ENCODE data around the gene FAM83G.

The FAM83G gene

GRCh38 chr17:18993905-18994526 is 10.5 kb downstream of the FAM83G start:
- H3K4me3 Mint-ChIP-seq, result no peak overlapping the region

DNA sequence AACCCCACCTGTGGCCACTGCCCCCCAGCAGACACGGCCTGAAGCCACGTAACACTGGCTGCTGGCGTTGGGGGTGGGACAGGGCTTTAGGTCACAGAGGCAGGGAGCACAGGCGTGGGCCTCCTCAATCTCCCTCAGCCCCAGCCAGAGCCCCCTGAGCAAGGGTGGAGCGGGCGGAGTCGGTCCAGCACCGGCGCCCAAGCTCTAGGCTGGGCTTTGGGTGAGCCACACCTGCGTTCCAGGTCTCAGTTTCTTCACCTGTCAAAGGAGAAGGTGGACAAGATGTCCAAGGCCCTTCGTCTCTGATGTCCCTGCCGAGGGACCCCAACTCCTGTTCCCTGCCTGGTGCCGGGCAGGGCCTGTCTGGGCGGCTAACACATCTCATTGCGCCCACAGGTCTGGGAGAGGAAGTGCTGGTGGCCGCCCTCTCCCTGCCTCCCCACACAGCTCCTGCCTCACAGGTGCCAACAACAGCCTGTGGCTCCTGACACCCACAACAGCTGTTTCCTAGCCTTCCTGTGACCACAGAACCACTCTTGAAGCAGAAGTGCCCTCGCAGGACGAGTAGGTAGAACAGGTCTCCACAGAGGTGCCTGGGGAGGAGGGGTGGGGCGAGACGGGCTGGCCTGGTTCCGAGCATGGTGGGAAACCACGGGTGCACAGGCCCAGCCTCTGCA is 12.0 kb downstream of the FAM83G start:
- Mint-ChIP-seq H3K4me1 (ENCODE audit: low read depth) (peaks cover 13% of the 10 kb centered on the region), H3K4me3 (no peak overlapping the region), H3K27me3 (peaks cover 31% of the 10 kb centered on the region), H3K27ac (no peak overlapping the region), H3K36me3 (ENCODE audit: low read depth) (no peaks in the 10 kb centered on the region), H3K9me3 (peaks cover 11% of the 10 kb centered on the region)
- intact Hi-C loops (cut with micrococcal nuclease), result no loop called here

More at GRCh38 chr17:18993905-18994526, 10.5 kb downstream of the FAM83G start:
- H3K9me3 Mint-ChIP-seq, result peaks cover 11% of the 10 kb centered on the region
- peaks cover 31% of the 10 kb centered on the region for H3K27me3 Mint-ChIP-seq
- no peaks in the 10 kb centered on the region for H3K36me3 Mint-ChIP-seq (ENCODE audit: low read depth)
- intact Hi-C loops (cut with micrococcal nuclease), result no loop called here
- H3K4me1 Mint-ChIP-seq (ENCODE audit: low read depth), result peaks cover 13% of the 10 kb centered on the region
- no peak overlapping the region for H3K27ac Mint-ChIP-seq

DNA sequence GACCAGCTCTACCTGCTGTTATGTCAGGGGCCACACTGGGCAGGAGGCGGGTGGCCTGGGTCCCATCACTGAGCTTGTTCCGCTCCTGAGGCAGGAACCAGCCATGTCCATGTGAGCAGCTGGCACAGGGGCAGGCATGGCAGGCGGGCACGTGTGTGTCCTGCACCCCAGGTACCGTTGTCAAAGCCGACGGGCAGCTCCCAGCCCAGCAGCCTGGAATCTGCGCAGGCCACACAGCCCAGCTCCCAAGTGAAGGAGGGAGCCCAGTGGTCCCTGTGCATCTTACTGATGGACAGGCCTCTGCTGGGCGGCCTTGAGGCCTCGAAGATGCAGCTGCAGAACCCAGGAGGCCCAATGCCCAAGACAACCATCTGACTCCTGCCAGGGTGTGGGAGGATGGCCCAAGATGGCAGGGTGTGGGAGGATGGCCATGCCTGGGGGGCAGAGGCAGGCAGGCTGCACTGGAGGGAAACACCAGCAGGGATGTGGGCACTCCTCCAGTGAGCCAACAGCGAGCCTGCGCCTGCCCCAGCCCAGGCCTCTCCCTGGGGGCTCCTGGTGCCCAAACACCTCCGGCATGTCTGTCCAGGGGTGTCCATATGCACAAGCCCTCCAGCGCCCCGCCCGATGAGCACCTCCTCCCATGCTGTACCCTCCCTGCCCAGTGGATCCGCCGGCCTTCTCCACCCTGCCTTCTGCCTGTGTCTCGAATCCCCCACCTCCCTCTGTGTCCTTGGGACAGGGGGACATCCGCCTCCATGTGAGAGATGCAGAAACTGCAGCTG is 12.8 kb downstream of the FAM83G start:
- intact Hi-C loops (cut with micrococcal nuclease), result no loop called here
- peaks cover 31% of the 10 kb centered on the region for H3K27me3 Mint-ChIP-seq
- peaks cover 11% of the 10 kb centered on the region for H3K9me3 Mint-ChIP-seq
- no peak overlapping the region for H3K27ac Mint-ChIP-seq
- H3K4me3 Mint-ChIP-seq, result no peak overlapping the region
- peaks cover 13% of the 10 kb centered on the region for H3K4me1 Mint-ChIP-seq (ENCODE audit: low read depth)
- H3K36me3 Mint-ChIP-seq (ENCODE audit: low read depth), result no peaks in the 10 kb centered on the region

DNA sequence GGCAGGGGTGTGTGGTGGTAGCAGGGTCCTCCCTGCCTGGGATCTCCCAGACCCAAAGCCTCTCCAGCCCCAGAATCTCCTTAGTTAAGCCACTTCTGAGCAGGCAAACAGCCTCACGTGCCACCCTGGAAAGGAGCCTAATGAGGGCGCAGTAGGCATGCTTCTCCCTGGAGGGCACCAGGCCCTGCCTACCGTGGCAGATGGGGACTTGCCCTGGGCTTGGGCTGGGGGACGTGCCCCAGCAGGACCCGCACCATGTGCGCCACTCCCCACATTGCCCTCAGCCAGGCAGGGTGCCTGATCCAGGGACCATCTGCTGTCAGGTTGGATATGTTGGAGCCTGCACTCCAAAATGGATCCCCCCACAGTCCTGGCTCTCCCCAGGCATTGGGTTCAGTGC is 14.2 kb downstream of the FAM83G start:
- Mint-ChIP-seq H3K4me1 (ENCODE audit: low read depth) (peaks cover 13% of the 10 kb centered on the region), H3K9me3 (peaks cover 6% of the 10 kb centered on the region), H3K36me3 (ENCODE audit: low read depth) (no peaks in the 10 kb centered on the region), H3K27me3 (peaks cover 31% of the 10 kb centered on the region), H3K27ac (no peak overlapping the region), H3K4me3 (no peak overlapping the region)
- intact Hi-C loops (cut with micrococcal nuclease), result no loop called here

- H3K36me3 Mint-ChIP-seq (ENCODE audit: low read depth), result no peaks in the 10 kb centered on the region
- no peaks in the 10 kb centered on the region for H3K9me3 Mint-ChIP-seq
- intact Hi-C loops (cut with micrococcal nuclease), result no loop called here
Measured at GRCh38 chr17:18988546-18989173, 15.9 kb downstream of the FAM83G start.

GRCh38 chr17:18987862-18988545 is 16.6 kb downstream of the FAM83G start:
- Mint-ChIP-seq H3K27me3 (peaks cover 12% of the 10 kb centered on the region), H3K36me3 (ENCODE audit: low read depth) (no peaks in the 10 kb centered on the region), H3K4me1 (ENCODE audit: low read depth) (peaks cover 10% of the 10 kb centered on the region)

More at GRCh38 chr17:18988546-18989173, 15.9 kb downstream of the FAM83G start:
- Mint-ChIP-seq H3K4me1 (ENCODE audit: low read depth) (peaks cover 13% of the 10 kb centered on the region), H3K27me3 (peaks cover 19% of the 10 kb centered on the region), H3K27ac (no peak overlapping the region), H3K4me3 (no peak overlapping the region)

GRCh38 chr17:18987230-18987610 is 17.3 kb downstream of the FAM83G start:
- peaks cover 5% of the 10 kb centered on the region for H3K4me1 Mint-ChIP-seq (ENCODE audit: low read depth)
- intact Hi-C loops (cut with micrococcal nuclease), result no loop called here
- H3K27me3 Mint-ChIP-seq, result peaks cover 5% of the 10 kb centered on the region
- no peak overlapping the region for H3K4me3 Mint-ChIP-seq
- H3K36me3 Mint-ChIP-seq (ENCODE audit: low read depth), result no peaks in the 10 kb centered on the region
- no peaks in the 10 kb centered on the region for H3K9me3 Mint-ChIP-seq
- H3K27ac Mint-ChIP-seq, result no peak overlapping the region

More at GRCh38 chr17:18987862-18988545, 16.6 kb downstream of the FAM83G start:
- Mint-ChIP-seq H3K27ac (no peak overlapping the region), H3K9me3 (no peaks in the 10 kb centered on the region), H3K4me3 (no peak overlapping the region)
- intact Hi-C loops (cut with micrococcal nuclease), result no loop called here

- Mint-ChIP-seq H3K36me3 (ENCODE audit: low read depth) (no peaks in the 10 kb centered on the region), H3K9me3 (no peaks in the 10 kb centered on the region), H3K27me3 (peaks cover under 1% of the 10 kb centered on the region), H3K4me1 (ENCODE audit: low read depth) (peaks cover 7% of the 10 kb centered on the region), H3K27ac (no peak overlapping the region), H3K4me3 (no peak overlapping the region)
- intact Hi-C loops (cut with micrococcal nuclease), result no loop called here
Measured at GRCh38 chr17:18986541-18987229, 17.9 kb downstream of the FAM83G start.

GRCh38 chr17:18985475-18985874 is 19.1 kb downstream of the FAM83G start:
- Mint-ChIP-seq H3K4me3 (no peak overlapping the region), H3K27ac (no peak overlapping the region), H3K27me3 (no peaks in the 10 kb centered on the region), H3K36me3 (ENCODE audit: low read depth) (no peaks in the 10 kb centered on the region), H3K4me1 (ENCODE audit: low read depth) (peaks cover 7% of the 10 kb centered on the region), H3K9me3 (no peaks in the 10 kb centered on the region)
- intact Hi-C loops (cut with micrococcal nuclease), result no loop called here

- Mint-ChIP-seq H3K27ac (no peak overlapping the region), H3K27me3 (no peaks in the 10 kb centered on the region), H3K4me1 (ENCODE audit: low read depth) (peaks cover 7% of the 10 kb centered on the region), H3K36me3 (ENCODE audit: low read depth) (no peaks in the 10 kb centered on the region), H3K9me3 (no peaks in the 10 kb centered on the region), H3K4me3 (no peak overlapping the region)
- intact Hi-C loops (cut with micrococcal nuclease), result no loop called here
Measured at GRCh38 chr17:18984273-18985114, 20.1 kb downstream of the FAM83G start.

- Mint-ChIP-seq H3K9me3 (no peaks in the 10 kb centered on the region), H3K4me1 (ENCODE audit: low read depth) (peaks cover 7% of the 10 kb centered on the region), H3K27me3 (no peaks in the 10 kb centered on the region), H3K4me3 (no peak overlapping the region), H3K36me3 (ENCODE audit: low read depth) (peaks cover 14% of the 10 kb centered on the region), H3K27ac (no peak overlapping the region)
- intact Hi-C loops (cut with micrococcal nuclease), result no loop called here
Measured at GRCh38 chr17:18981642-18982424, 22.7 kb downstream of the FAM83G start.

- peaks cover 14% of the 10 kb centered on the region for H3K36me3 Mint-ChIP-seq (ENCODE audit: low read depth)
Measured at GRCh38 chr17:18981335-18981641, 23.3 kb downstream of the FAM83G start.

More at GRCh38 chr17:18981335-18981641, 23.3 kb downstream of the FAM83G start:
- Mint-ChIP-seq H3K4me1 (ENCODE audit: low read depth) (peaks cover 7% of the 10 kb centered on the region), H3K9me3 (no peaks in the 10 kb centered on the region), H3K27ac (no peak overlapping the region), H3K27me3 (no peaks in the 10 kb centered on the region), H3K4me3 (no peak overlapping the region)
- intact Hi-C loops (cut with micrococcal nuclease), result no loop called here
